ENCODE data around the gene ACAA2. TPM values are rescaled to one million over a fixed set of nuclear protein-coding genes. Genes with fewer than 3 reads are reported as not detected.
"Not testable (repeated sequence)": the region's sequence is repeated elsewhere in the genome, so short reads cannot be mapped to it uniquely, and the experiment has no call there.

Gene ACAA2
- total RNA-seq, 1 experiment from 2014 or later, result 144 TPM

DNA sequence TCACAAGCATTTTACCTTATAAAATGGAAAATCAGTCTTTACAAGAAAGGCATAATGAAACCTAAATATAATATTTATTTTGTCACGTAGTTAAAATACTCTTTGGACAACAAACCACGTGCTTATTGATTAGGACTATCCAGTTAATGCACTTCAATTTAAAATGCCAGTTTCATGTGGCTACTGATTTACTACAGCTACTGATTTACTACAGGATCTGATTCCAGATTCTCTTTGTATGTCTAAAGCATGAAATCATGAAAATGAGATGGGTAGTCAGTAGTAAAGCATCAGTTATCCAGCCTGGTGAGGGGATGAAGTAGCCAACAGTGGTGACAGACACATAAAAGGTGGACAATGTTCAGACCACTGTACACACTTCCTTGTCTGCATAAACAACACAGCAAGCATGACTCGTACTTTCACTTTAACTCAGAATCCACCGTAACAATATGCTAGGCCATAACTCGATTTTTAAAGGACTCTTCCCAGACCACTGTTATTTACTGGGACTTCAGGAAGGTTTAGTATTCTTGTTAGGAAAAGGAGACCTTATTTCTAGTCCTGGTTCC, 24.9 kb downstream of the ACAA2 start:
- H3K4me3 ChIP-seq, result no peak overlapping the region

GRCh38 chr18:49786019-49786720, 27.2 kb downstream of the ACAA2 start:
- Histone ChIP-seq H3K9me3 (replicated peaks) (no peaks in the 10 kb centered on the region), H3K27ac (no peak overlapping the region), H3K36me3 (peaks cover 87% of the 10 kb centered on the region), H3K27me3 (replicated peaks) (no peaks in the 10 kb centered on the region), H3K4me3 (no peak overlapping the region), H3K4me1 (replicated peaks) (peaks cover 14% of the 10 kb centered on the region)
- DNase-seq (ENCODE audit: low read depth in 1 of 2, low spot score in 2 of 2), result no peak

More for the DNA sequence above, 24.9 kb downstream of the ACAA2 start:
- H3K36me3 ChIP-seq, result peaks cover 82% of the 10 kb centered on the region
- H3K4me1 ChIP-seq (replicated peaks), result peaks cover 14% of the 10 kb centered on the region
- H3K27ac ChIP-seq, result peak overlapping the region; percentile 43
- no peaks in the 10 kb centered on the region for H3K9me3 ChIP-seq (replicated peaks)
- peak in 1 of 2 experiments; percentile 25 for DNase-seq (ENCODE audit: low read depth in 1 of 2, low spot score in 2 of 2)
- no peaks in the 10 kb centered on the region for H3K27me3 ChIP-seq (replicated peaks)

- no peak overlapping the region for H3K4me3 ChIP-seq
- H3K27ac ChIP-seq, result no peak overlapping the region
- no peak for DNase-seq (ENCODE audit: low read depth in 1 of 2, low spot score in 2 of 2)
- H3K9me3 ChIP-seq (replicated peaks), result 0 out of 2 replicates have a peak, but pooled peaks cover 4% of the 10 kb centered on the region
- peaks cover 87% of the 10 kb centered on the region for H3K36me3 ChIP-seq
- H3K4me1 ChIP-seq (replicated peaks), result peaks cover 14% of the 10 kb centered on the region
- H3K27me3 ChIP-seq (replicated peaks), result no peaks in the 10 kb centered on the region
These were observed 28.7 kb downstream of the ACAA2 start for GRCh38 chr18:49784427-49785185.

- not testable (repeated sequence) for H3K4me1 ChIP-seq (replicated peaks); H3K27ac ChIP-seq; H3K4me3 ChIP-seq; H3K27me3 ChIP-seq (replicated peaks); DNase-seq (ENCODE audit: low read depth in 1 of 2, low spot score in 2 of 2); H3K9me3 ChIP-seq (replicated peaks)
- H3K36me3 ChIP-seq, result peaks cover 86% of the 10 kb centered on the region
These were observed 29.7 kb downstream of the ACAA2 start for GRCh38 chr18:49783631-49784030.

DNA sequence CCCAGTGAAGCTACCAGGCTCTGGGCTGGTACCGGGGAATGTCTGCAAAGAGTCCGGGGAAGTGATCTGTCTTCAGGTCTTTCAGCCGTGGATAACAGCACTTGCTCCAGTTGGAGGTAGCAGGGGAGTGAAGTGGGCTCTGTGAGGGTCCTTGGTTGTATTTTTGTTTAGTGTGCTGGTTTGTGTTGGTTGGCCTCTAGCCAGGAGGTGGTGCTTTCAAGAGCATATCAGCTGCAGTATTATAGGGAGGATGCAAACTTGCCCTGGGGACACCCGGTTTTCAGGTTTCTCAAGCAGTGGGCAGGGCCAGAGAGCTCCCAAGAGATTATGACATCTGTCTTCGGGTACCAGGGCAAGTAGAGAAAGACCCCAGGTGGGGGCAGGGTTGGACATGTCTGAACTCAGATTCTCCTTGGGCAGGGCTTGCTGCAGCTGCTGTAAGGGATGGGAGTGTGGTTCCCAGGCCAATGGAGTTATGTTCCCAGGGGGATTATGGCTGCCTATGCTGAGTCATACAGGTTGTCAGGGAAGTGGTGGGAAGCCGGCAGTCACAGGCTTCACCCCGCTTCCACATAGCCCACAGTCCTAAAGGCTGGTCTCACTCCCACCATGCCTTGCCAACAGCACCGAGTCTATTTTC, 34.4 kb downstream of the ACAA2 start:
- DNase-seq (ENCODE audit: low read depth in 1 of 2, low spot score in 2 of 2), result no peak
- Histone ChIP-seq H3K9me3 (replicated peaks) (0 out of 2 replicates have a peak, but pooled peaks cover 6% of the 10 kb centered on the region), H3K27me3 (replicated peaks) (no peaks in the 10 kb centered on the region), H3K4me1 (replicated peaks) (no peaks in the 10 kb centered on the region), H3K27ac (no peak overlapping the region), H3K4me3 (no peak overlapping the region), H3K36me3 (peaks cover 46% of the 10 kb centered on the region)

- Histone ChIP-seq H3K36me3 (no peaks in the 10 kb centered on the region), H3K4me3 (no peak overlapping the region), H3K27ac (no peak overlapping the region), H3K27me3 (replicated peaks) (no peaks in the 10 kb centered on the region), H3K4me1 (replicated peaks) (peaks cover 2% of the 10 kb centered on the region), H3K9me3 (replicated peaks) (no peaks in the 10 kb centered on the region; the same call in 1 of the 2 replicates)
- DNase-seq (ENCODE audit: low read depth in 1 of 2, low spot score in 2 of 2), result no peak
These were observed 44.1 kb downstream of the ACAA2 start for GRCh38 chr18:49769047-49769728.

DNA sequence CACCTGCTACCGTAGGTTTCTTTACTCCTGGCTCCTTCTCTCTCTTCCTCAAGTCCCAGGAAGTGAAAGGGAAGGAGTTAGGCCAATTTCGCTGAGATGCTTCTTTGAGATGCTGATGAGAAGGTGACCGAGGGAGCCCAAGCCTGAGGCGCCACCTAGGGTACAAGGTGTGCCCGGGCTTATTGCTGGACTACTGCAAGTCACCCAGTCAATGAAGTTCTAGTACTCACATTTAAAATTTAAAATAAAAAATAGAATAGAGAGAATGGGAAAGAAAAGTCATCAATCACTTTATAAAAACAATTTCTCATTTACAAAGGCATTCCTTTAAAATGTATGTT, 45.3 kb downstream of the ACAA2 start:
- H3K4me3 ChIP-seq, result no peak overlapping the region
- no peaks in the 10 kb centered on the region; the same call in 1 of the 2 replicates for H3K9me3 ChIP-seq (replicated peaks)
- peaks cover 14% of the 10 kb centered on the region for H3K4me1 ChIP-seq (replicated peaks)
- H3K27ac ChIP-seq, result no peak overlapping the region
- peak; percentile 36 to 60 for DNase-seq (ENCODE audit: low read depth in 1 of 2, low spot score in 2 of 2)
- H3K36me3 ChIP-seq, result no peaks in the 10 kb centered on the region
- H3K27me3 ChIP-seq (replicated peaks), result no peaks in the 10 kb centered on the region

DNA sequence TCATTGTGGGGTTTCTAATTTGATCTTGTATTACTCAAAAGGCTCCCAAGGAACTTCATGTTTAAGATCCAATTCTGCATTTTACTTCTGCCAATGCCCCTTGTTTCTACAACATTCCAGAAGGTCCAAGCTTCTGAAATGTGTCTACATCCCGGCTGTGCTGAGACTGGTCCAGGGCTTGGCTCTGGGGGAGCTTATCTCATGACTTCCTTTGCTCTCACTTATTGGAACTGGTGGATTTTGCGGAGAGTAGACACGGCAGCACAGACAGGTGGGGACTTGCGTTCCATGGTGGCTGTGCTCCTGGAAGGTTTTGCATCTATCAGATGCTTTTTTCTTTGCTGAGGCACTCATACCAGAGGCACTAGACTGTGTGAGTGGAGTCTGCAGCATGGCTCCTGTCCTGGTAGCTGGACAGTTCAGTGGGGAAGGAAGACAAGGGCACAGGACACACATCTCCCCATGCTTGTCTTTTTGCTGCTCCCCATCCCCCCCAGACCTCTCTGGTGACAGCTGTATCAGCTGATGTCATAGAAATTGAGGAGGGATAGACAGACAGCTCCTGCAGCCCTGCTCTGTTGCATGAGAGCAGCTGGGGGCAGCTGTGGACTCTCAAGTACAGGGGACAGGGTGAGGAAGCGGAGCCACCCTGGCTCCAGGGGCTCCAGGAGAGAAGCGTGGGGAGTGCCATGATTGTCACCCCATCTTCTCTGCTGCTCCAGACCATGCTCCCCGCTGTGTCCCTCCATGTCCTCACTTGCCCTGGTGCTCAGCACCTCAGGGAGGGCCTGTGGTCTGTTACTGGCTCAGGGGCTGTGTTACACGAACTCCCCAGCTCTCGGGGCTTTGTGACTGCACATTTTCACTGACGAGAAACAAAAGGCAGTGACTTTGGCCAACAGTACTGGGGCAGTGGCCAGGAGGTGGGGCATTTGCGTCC, 46.0 kb downstream of the ACAA2 start:
- Histone ChIP-seq H3K9me3 (replicated peaks) (no peaks in the 10 kb centered on the region; the same call in 1 of the 2 replicates), H3K4me1 (replicated peaks) (peaks cover 17% of the 10 kb centered on the region), H3K4me3 (no peak overlapping the region), H3K36me3 (no peaks in the 10 kb centered on the region), H3K27me3 (replicated peaks) (no peaks in the 10 kb centered on the region), H3K27ac (no peak overlapping the region)
- DNase-seq (ENCODE audit: low read depth in 1 of 2, low spot score in 2 of 2), result peak in 1 of 2 experiments; percentile 20

DNA sequence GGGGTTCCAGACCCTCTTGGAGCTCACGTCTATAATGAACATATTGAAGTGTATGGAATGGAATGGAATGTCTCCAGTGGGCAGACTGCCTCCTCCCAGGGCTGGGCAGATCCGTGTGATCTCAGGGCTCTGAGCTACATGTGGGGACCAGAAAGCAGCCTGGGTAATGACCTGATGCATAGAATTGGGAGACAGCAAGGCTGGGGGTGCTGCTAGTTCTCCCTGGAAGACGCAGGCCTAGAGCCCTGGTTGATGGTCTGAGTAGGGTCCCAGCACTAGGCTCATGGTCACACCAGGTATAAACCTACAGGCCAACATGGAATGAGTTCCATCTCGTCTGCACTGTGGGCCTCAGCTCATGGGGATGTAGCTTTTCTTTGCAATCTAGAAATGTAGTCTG, 46.7 kb downstream of the ACAA2 start:
- H3K4me3 ChIP-seq, result no peak overlapping the region
- H3K36me3 ChIP-seq, result no peaks in the 10 kb centered on the region
- no peak overlapping the region for H3K27ac ChIP-seq
- H3K9me3 ChIP-seq (replicated peaks), result no peaks in the 10 kb centered on the region; the same call in 1 of the 2 replicates
- no peaks in the 10 kb centered on the region for H3K27me3 ChIP-seq (replicated peaks)
- peaks cover 17% of the 10 kb centered on the region for H3K4me1 ChIP-seq (replicated peaks)
- DNase-seq (ENCODE audit: low read depth in 1 of 2, low spot score in 2 of 2), result no peak

DNA sequence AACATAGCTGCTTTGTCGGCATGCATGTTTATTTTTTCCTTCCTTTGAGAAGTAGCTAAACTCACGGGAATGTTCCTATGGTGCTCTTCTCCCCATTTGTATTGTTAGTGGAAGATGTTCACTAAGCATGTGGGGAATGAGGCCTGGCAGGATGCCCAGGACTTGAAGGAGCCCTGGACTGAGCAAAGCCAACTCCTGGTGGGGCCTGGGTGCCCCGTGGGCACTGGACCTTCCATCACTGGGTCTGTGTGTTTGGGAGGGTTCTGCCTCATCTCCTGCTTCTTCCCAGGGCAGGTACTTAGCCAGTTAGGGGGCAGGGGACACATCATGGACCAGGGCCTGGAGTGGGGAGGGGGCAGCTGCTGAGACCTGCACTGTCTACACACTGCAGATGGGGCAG, 49.3 kb downstream of the ACAA2 start:
- H3K27me3 ChIP-seq (replicated peaks), result no peaks in the 10 kb centered on the region
- H3K27ac ChIP-seq, result no peak overlapping the region
- no peaks in the 10 kb centered on the region for H3K36me3 ChIP-seq
- peak; percentile 78 to 86 for DNase-seq (ENCODE audit: low read depth in 1 of 2, low spot score in 2 of 2)
- H3K4me1 ChIP-seq (replicated peaks), result peaks cover 17% of the 10 kb centered on the region
- no peak overlapping the region for H3K4me3 ChIP-seq
- no peaks in the 10 kb centered on the region; the same call in 1 of the 2 replicates for H3K9me3 ChIP-seq (replicated peaks)

DNA sequence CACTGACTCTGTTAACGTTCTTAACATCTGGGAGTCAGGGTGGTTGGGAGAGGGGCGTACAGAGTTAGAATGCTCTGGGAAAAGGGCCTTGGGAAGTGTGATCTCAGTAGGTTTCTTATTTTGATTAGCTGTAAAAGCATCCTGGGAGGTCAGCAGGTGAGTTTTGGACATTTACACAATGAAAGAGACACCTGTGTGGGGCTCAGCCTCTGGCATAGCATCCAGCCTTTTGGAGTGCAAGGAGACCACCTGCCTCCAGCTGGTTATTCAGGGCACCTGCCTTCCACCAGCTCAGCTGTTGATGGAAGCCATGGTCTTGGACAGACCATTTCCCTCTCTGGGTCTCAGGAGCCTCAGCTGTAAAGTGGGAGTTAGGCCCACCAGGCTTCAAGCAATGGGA, 49.7 kb downstream of the ACAA2 start:
- Histone ChIP-seq H3K27me3 (replicated peaks) (no peaks in the 10 kb centered on the region), H3K36me3 (no peaks in the 10 kb centered on the region), H3K4me1 (replicated peaks) (peaks cover 17% of the 10 kb centered on the region), H3K9me3 (replicated peaks) (no peaks in the 10 kb centered on the region; the same call in 1 of the 2 replicates), H3K4me3 (no peak overlapping the region), H3K27ac (no peak overlapping the region)
- no peak for DNase-seq (ENCODE audit: low read depth in 1 of 2, low spot score in 2 of 2)

- no peak overlapping the region for H3K27ac ChIP-seq
- H3K36me3 ChIP-seq, result no peaks in the 10 kb centered on the region
- H3K4me1 ChIP-seq (replicated peaks), result peaks cover 17% of the 10 kb centered on the region
- no peaks in the 10 kb centered on the region for H3K27me3 ChIP-seq (replicated peaks)
- H3K9me3 ChIP-seq (replicated peaks), result no peaks in the 10 kb centered on the region; the same call in 1 of the 2 replicates
- DNase-seq (ENCODE audit: low read depth in 1 of 2, low spot score in 2 of 2), result no peak
- no peak overlapping the region for H3K4me3 ChIP-seq
These were observed 50.9 kb downstream of the ACAA2 start for GRCh38 chr18:49762191-49763077.
